ENCODE measurements around the gene HEPACAM2.

The HEPACAM2 gene

DNA sequence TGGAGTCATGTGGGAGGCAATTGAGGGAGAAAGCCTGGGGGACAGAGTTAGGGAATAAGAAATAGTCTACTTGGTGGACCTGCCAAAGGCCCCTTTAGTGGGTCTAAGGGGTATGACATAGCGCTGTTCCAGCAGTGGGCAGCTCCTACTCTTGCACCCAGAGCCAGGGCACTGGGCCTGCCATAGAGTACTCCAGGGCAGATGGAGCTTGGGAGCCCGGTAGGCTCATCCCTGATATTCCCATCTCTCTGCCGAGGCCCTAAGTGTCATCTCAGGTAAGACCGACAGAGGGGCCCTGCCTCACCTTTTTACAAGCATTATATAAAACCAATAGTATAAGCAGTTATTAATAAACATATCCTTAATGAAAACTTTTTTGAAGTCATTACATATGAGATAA, 87.7 kb downstream of the HEPACAM2 start:
- DNase-seq (ENCODE audit: extremely low spot score): no peak
- ChIA-PET POLR2A (no interaction called here), CTCF (no interaction called here)
- TF ChIP-seq SP1 (IDR thresholded peaks at IDR 0.05): no peak
- TF ChIP-seq FOXM1 (IDR thresholded peaks at IDR 0.05; ENCODE audit: borderline replicate concordance): no peak
- no peak for TF ChIP-seq TARDBP (IDR thresholded peaks at IDR 0.05)
- no peak for TF ChIP-seq ELF4 (IDR thresholded peaks at IDR 0.05)
- TF ChIP-seq, protein P1, sequence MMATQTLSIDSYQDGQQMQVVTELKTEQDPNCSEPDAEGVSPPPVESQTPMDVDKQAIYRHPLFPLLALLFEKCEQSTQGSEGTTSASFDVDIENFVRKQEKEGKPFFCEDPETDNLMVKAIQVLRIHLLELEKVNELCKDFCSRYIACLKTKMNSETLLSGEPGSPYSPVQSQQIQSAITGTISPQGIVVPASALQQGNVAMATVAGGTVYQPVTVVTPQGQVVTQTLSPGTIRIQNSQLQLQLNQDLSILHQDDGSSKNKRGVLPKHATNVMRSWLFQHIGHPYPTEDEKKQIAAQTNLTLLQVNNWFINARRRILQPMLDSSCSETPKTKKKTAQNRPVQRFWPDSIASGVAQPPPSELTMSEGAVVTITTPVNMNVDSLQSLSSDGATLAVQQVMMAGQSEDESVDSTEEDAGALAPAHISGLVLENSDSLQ (IDR thresholded peaks at IDR 0.05): no peak
- no peak for TF ChIP-seq CTBP1 (IDR thresholded peaks at IDR 0.05; ENCODE audit: borderline replicate concordance)
- no peak for TF ChIP-seq BHLHE40 (IDR thresholded peaks at IDR 0.05; ENCODE audit: borderline replicate concordance)
- TF ChIP-seq ZNF384 (IDR thresholded peaks at IDR 0.05): no peak
- TF ChIP-seq HDGF (IDR thresholded peaks at IDR 0.05; ENCODE audit: borderline replicate concordance): no peak
- no peak for TF ChIP-seq LEF1 (IDR thresholded peaks at IDR 0.05; ENCODE audit: borderline replicate concordance)

All from HEK293T (cell line).